Lower leg skin (tissue), 3 donors: ENCODE results near the gene AATK.

Experiments used
- CTCF ChIP-seq, 3 donors: fragments of 450-650 bp; IDR thresholded peaks; one replicate each; pipeline ENCODE4 v1.5.1; 2016; ENCODE audit warnings: antibody characterized with exemption in 3 of 3, mild to moderate bottlenecking in 3 of 3, moderate library complexity in 2 of 3
- POLR2A ChIP-seq, 2 donors: fragments of 450-650 bp; IDR thresholded peaks; one replicate each; pipeline ENCODE4 v1.6.1; 2016 to 2017; ENCODE audit warnings: antibody characterized with exemption in 2 of 2, mild to moderate bottlenecking in 1 of 2, moderate library complexity in 1 of 2

DNA sequence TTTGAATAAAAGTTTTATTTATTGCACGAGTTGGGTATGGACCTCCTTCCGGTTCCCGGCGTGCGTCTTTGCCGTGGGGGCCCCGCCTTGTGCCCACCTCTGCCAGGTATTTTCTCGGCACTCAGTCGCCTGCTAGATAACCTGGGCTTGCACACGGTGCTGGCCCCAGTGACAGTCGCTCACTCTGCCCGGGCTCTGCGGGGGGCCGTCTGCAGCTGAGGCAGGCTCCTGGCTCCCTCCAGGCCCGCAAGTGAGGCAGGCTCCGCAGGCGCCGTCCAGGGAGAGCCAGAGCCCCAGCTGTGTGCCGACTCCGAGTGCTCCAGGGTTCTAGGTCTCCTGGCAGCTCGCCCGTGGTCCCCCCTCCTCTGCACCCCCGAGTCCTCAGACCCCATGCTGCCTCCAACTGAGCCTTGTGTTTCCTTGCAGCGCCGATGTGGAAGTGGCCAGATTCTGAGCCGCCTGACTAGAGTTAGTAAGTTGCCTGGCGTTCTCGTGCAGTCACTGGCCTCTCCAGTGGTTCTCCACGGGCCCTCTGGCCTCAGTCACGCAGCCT is 55.5 kb downstream of the AATK start:
- TF ChIP-seq CTCF (IDR thresholded peaks at IDR 0.05) = no peak
- TF ChIP-seq POLR2A (IDR thresholded peaks at IDR 0.05) = no peak
